Smooth muscle cell (in vitro differentiated cells): Measurements from ENCODE around the gene C22orf39. TPM values are rescaled to one million over a fixed set of nuclear protein-coding genes. Genes with fewer than 3 reads are reported as not detected.
"Not testable (repeated sequence)": the region's sequence is repeated elsewhere in the genome, so short reads cannot be mapped to it uniquely, and the experiment has no call there.

Experiments
- DNase-seq: peaks from one replicate; lab custom pipeline; 2025; ENCODE audit not compliant: unreplicated experiment; lab: John Stamatoyannopoulos, UW
- H2AFZ ChIP-seq: fragments of 200-600 bp; sonication (generic); 2 replicates; pipeline ENCODE4 v1.6.0; 2016; ENCODE audit warnings: antibody characterized with exemption, low read depth, mild to moderate bottlenecking
- H3F3A ChIP-seq: fragments of 200-600 bp; sonication (generic); 2 replicates; pipeline ENCODE4 v1.6.0; 2017; ENCODE audit warnings: antibody characterized with exemption, low read depth
- H3K27ac ChIP-seq: fragments of 200-600 bp; sonication (generic); 2 replicates; pipeline ENCODE4 v1.5.1; 2016; ENCODE audit warnings: low read depth, mild to moderate bottlenecking
- H3K27me3 ChIP-seq: fragments of 200-600 bp; sonication (generic); 2 replicates; pipeline ENCODE4 v1.6.1; 2016; ENCODE audit warnings: low read depth, mild to moderate bottlenecking
- H3K36me3 ChIP-seq: fragments of 200-600 bp; sonication (generic); 2 replicates; pipeline ENCODE4 v1.5.1; 2016; ENCODE audit warnings: low read depth
- H3K4me1 ChIP-seq: fragments of 200-600 bp; sonication (generic); 2 replicates; pipeline ENCODE4 v1.5.1; 2016; ENCODE audit warnings: low read depth
- H3K4me2 ChIP-seq: fragments of 200-600 bp; sonication (generic); 2 replicates; pipeline ENCODE4 v1.6.0; 2016; ENCODE audit warnings: mild to moderate bottlenecking
- H3K4me3 ChIP-seq: fragments of 200-600 bp; sonication (generic); 2 replicates; pipeline ENCODE4 v1.5.1; 2016; ENCODE audit warnings: mild to moderate bottlenecking
- H3K79me2 ChIP-seq: fragments of 200-600 bp; sonication (generic); 2 replicates; pipeline ENCODE4 v1.6.0; 2016; ENCODE audit warnings: low read depth, mild to moderate bottlenecking
- H3K9ac ChIP-seq: fragments of 200-600 bp; sonication (generic); 2 replicates; pipeline ENCODE4 v1.6.0; 2016; ENCODE audit warnings: low read depth
- H3K9me3 ChIP-seq: fragments of 200-600 bp; sonication (generic); replicated peaks from 2 replicates; pipeline ENCODE4 v1.5.1; 2016; ENCODE audit warnings: low read depth
- H4K20me1 ChIP-seq: fragments of 200-600 bp; sonication (generic); 2 replicates; pipeline ENCODE4 v1.6.0; 2016; ENCODE audit warnings: low read depth
- WGBS: methylation state at CpG from one replicate; pipeline ENCODE4 v1.1.7; 2016; ENCODE audit warnings: low lambda C conversion rate; 5-methylcytosine and 5-hydroxymethylcytosine counted together
- polyA plus RNA-seq: library from polyadenylated mRNA; unstranded; fragments of >200 nt; fragmentation: Nextera tagmentation; extraction: Ambion mirVana; gene quantifications from 2 replicates; pipeline ENCODE4 v1.2.1, GENCODE V29; 2016
- total RNA-seq: library from RNA; depleted of rRNA; stranded (reverse); fragments of >200 nt; gene quantifications from 2 replicates; pipeline ENCODE4 v1.2.3, GENCODE V29; 2014
- TF ChIP-seq, protein P1 (sequence below): fragments of 200-600 bp; sonication (generic); IDR thresholded peaks from 2 replicates; pipeline ENCODE4 v1.5.1; 2017; ENCODE audit warnings: borderline replicate concordance, mild to moderate bottlenecking, antibody characterized with exemption; ENCODE audit not compliant: insufficient read depth, poor library complexity, severe bottlenecking

C22orf39 gene
- total and polyA plus RNA-seq, 2 experiments from 2014 or later, result 16.5 to 29.5 TPM

DNA sequence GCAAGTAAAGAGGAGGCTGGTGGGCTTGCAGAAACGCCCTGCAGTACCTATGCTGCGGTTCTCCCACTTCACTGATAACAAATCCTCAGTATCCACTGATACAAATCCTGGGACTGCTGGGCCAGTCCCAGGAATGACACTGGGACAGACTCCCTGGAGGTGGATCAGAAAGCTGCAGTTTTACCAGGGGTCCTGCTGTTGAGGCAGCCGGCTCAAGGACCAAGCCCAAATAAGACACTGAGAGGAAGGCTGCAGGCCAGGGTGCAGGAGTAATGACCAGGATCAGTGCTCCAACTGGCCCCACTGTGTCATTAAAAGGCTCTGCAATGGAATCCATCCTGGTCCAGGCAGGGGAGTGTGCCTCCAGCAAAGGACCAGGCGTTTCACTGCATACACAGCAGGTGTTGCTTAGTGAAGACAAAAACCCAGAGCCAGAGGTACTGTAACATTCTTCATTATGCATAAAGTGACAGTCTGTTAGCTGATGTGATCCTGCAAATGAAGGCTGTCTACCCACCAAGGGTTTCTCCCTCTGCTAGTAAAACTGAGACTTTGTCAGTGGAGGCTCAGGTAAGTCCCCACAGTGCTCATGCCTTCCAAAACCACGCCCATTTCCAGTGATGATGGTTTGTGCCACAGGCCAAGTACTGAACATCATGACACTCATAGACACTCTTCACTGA, 1.4 kb upstream of the C22orf39 start:
- TF ChIP-seq, protein P1, sequence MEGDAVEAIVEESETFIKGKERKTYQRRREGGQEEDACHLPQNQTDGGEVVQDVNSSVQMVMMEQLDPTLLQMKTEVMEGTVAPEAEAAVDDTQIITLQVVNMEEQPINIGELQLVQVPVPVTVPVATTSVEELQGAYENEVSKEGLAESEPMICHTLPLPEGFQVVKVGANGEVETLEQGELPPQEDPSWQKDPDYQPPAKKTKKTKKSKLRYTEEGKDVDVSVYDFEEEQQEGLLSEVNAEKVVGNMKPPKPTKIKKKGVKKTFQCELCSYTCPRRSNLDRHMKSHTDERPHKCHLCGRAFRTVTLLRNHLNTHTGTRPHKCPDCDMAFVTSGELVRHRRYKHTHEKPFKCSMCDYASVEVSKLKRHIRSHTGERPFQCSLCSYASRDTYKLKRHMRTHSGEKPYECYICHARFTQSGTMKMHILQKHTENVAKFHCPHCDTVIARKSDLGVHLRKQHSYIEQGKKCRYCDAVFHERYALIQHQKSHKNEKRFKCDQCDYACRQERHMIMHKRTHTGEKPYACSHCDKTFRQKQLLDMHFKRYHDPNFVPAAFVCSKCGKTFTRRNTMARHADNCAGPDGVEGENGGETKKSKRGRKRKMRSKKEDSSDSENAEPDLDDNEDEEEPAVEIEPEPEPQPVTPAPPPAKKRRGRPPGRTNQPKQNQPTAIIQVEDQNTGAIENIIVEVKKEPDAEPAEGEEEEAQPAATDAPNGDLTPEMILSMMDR, result no peak
- Histone ChIP-seq H3K9me3 (no peaks in the 10 kb centered on the region), H3K36me3 (peaks cover 9% of the 10 kb centered on the region), H3K4me1 (peaks cover 15% of the 10 kb centered on the region), H3K4me3 (peak overlapping the region; percentile 92), H3K27ac (no peak overlapping the region), H3K4me2 (peak overlapping the region; percentile 93), H4K20me1 (peaks cover 19% of the 10 kb centered on the region), H2AFZ (no peak overlapping the region), H3K79me2 (peaks cover 32% of the 10 kb centered on the region), H3K27me3 (no peaks in the 10 kb centered on the region), H3K9ac (no peak overlapping the region), H3F3A (peaks cover 10% of the 10 kb centered on the region)
- WGBS, result 87% methylated on average over 5 of the region's 5 CpGs
- DNase-seq, result no peak

DNA sequence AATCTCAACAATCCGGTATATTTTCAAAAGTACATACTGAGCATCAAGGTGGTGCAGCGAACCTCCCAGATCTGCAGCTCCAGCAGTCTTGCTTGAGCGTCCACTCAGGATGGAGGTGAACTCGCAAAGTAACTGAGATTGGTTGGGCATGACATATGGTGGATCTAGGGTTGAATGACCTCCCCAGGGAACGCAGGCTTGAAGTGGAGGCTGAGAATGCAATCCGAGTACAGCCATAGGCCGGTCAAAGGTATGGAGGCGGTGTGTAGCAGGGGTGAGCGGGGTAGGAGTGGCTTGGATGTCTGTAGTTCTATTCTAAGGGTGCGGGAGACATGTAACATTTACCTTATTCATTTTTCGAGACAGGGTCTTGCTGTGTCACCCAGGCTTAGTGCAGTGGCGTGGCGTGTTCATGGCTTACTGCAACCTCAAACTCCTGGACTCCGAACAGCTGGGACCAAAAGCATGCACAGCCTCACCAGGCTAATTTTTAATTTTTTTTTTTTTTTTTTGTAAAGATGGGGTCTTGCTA, 631 bp upstream of the C22orf39 start:
- Histone ChIP-seq H3K4me2 (peak overlapping the region; percentile 93), H4K20me1 (peaks cover 19% of the 10 kb centered on the region), H3F3A (peaks cover 10% of the 10 kb centered on the region), H3K36me3 (peaks cover 9% of the 10 kb centered on the region), H3K27me3 (no peaks in the 10 kb centered on the region), H2AFZ (peak overlapping the region; percentile 91), H3K4me3 (peak overlapping the region; percentile 92), H3K27ac (peak overlapping the region; percentile 76), H3K9me3 (no peaks in the 10 kb centered on the region), H3K9ac (peak overlapping the region; percentile 85), H3K4me1 (peaks cover 15% of the 10 kb centered on the region), H3K79me2 (peaks cover 34% of the 10 kb centered on the region)
- 34% methylated on average over 14 of the region's 14 CpGs for WGBS
- DNase-seq, result no peak
- TF ChIP-seq, protein P1, result no peak

DNA sequence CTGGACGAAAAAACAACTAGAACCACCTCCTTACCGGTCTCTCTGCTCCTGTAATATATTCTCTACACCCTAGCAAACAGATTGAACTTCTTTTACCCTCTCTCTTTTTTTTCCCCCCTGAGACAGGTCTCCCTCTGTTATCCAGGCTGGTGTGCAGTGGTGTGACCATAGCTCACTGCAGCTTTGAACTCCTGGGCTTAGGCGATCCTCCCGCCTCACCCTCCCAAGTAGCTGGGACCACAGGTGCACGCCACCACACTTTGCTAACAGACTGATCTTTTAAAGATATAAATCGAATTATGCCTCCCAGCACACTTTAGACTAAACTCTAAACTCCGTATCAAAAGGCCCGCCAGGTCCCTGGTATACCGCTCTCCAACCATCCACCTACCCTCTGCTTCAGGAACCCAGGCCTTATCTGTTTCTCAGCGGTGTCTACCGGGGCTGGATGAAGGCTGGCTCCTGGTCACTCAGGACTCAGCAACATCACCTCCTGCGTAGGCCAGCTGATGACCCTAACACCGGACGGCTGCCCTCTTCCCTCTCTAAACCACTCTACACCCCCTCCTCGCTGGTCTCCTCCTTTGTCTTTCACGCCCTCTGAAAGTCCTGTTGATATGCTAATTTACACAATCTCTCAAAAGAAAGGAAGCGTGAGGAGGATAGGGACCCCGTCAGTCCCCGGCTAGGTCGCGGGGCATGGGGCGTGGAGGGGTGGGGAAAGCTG, 745 bp downstream of the C22orf39 start:
- H3K79me2 ChIP-seq, result peaks cover 42% of the 10 kb centered on the region
- WGBS, result 27% methylated on average over 22 of the region's 22 CpGs
- peaks cover 9% of the 10 kb centered on the region for H3K36me3 ChIP-seq
- no peaks in the 10 kb centered on the region for H3K27me3 ChIP-seq
- peaks cover 31% of the 10 kb centered on the region for H4K20me1 ChIP-seq
- H3K9me3 ChIP-seq, result no peaks in the 10 kb centered on the region
- H3K9ac ChIP-seq, result peak overlapping the region; percentile 85
- DNase-seq, result no peak
- TF ChIP-seq, protein P1, result no peak
- peak overlapping the region; percentile 91 for H2AFZ ChIP-seq
- H3K4me1 ChIP-seq, result peaks cover 15% of the 10 kb centered on the region
- H3K27ac ChIP-seq, result peak overlapping the region; percentile 76
- peak overlapping the region; percentile 93 for H3K4me2 ChIP-seq
- H3K4me3 ChIP-seq, result peak overlapping the region; percentile 92
- peaks cover 10% of the 10 kb centered on the region for H3F3A ChIP-seq

DNA sequence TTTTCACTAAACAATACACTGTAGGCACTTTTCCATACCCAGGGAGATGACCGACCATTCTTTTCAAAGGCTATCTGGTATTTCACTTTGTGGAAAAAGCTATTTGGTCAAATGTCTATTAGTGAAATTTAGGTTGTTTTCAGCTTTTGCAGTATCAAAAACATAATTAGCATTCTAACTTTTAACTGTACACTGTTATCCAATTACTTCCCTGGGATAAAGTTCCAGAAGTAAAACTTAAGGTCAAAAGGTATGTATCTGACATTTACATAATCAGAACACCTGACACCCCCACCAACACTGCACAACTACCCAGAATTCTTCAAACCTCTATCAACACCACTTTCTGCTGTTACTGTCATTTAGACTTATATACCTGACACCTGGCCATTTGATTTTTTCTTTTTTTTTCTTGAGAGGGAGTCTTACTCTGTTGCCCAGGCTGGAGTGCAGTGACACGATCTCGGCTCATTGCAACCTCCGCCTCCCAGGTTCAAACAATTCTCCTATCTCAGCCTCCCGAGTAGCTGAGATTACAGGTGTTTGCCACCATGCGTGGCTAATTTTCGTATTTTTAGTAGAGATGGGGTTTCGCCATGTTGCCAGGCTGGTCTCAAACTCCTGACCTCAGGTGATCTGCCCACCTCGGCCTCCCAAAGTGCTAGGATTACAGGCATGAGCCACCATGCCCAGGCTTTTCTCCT, 2.1 kb downstream of the C22orf39 start:
- H3K27me3 ChIP-seq, H2AFZ ChIP-seq, H3K36me3 ChIP-seq, DNase-seq, H3K27ac ChIP-seq, H3K9ac ChIP-seq, H3K9me3 ChIP-seq, H3K4me2 ChIP-seq, H3K4me3 ChIP-seq, H3F3A ChIP-seq: not testable (repeated sequence)
- H3K4me1 ChIP-seq, result peaks cover 15% of the 10 kb centered on the region
- WGBS, result 95% methylated on average over 9 of the region's 9 CpGs
- H4K20me1 ChIP-seq, result peaks cover 36% of the 10 kb centered on the region
- peaks cover 52% of the 10 kb centered on the region for H3K79me2 ChIP-seq
